Stimulated activated CD4-positive, alpha-beta T cell treated with anti-CD3 and anti-CD28 coated beads, Interleukin-15, amount 100 ng/mL, for 48 hours (primary cell): ENCODE measurements around the gene C17orf107.
A peak's percentile ranks its signal among the peaks of the same experiment; 100 is the strongest.

Source experiments
- DNase-seq, 2 donors: peaks; one replicate each; pipeline ENCODE4 v3.0.0-alpha.2; 2020; ENCODE audit warnings: low read depth in 2 of 2

C17orf107 gene

DNA sequence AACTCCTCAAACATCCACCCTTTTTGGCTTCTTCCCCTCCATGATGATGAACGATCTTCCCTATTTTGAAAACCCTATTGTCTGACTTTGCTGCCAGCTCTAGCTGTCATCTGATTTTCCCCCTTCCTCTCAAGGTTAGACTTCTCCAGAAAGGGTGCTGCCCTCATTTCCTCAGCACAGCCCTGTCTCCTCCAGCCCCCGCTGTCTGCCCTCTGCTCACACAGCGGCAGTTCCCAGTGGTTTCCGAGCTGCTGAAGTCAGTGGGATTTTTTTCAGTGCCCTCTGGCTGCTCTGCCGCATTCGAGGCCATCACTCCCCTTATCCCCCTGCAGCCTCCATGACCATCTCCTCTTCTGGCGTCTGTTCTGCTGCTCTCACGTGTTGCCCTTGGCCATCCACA is 26.6 kb upstream of the C17orf107 start:
- DNase-seq: no peak

DNA sequence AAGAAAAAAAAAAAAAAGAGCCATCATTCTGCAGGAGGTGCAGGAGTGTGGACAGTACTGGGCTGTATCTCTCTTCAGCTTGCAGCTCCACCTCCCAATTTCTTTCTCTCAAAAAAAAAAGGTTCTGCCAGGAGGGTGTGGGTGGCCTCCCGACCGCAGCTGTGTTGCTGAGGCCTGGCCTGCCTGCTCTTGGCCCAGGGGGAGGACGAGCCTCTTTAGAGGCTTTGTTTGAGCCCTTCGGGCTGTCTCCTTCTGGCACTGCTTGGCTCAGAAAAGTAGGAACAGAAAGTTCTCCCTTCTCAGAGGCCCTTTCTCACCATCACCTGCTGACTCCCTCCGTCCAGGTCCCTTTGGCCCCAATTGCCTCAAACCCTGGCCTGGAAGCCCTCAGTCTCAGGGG is 22.2 kb upstream of the C17orf107 start:
- DNase-seq: no peak

DNA sequence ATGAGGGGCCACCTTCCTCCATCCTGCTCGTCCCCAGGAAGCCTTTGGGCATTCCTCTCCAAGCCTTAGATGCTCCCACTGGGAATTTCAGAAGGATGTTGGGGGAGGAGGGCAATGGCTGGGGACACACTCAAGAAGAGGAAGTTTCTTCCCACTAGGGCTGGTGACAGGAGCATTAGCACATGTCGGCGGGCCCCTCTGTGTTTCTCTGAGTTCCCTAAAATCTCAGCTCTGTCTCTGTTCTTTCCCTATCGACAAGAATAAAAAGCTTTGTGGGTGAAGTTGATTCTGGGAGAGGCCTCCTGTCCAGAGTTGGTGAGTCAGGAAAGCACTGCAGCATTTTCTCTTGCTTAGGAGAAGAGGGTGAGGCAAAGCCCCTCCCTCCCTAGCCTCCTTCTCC is 19.7 kb upstream of the C17orf107 start:
- no peak for DNase-seq

DNA sequence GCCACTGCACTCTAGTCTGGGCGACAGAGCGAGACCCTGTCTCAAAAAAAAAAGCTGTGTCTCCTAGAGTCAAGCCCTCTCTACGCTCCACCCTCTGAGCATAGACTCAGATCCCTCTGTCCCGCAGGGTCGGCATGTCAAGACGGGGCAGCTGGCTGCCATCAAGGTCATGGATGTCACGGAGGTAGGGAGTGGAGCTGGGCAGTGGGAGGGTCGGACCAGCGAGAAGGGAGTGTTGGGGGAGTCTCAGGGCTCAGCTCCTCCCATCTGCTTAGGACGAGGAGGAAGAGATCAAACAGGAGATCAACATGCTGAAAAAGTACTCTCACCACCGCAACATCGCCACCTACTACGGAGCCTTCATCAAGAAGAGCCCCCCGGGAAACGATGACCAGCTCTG is 18.5 kb upstream of the C17orf107 start:
- DNase-seq: no peak

DNA sequence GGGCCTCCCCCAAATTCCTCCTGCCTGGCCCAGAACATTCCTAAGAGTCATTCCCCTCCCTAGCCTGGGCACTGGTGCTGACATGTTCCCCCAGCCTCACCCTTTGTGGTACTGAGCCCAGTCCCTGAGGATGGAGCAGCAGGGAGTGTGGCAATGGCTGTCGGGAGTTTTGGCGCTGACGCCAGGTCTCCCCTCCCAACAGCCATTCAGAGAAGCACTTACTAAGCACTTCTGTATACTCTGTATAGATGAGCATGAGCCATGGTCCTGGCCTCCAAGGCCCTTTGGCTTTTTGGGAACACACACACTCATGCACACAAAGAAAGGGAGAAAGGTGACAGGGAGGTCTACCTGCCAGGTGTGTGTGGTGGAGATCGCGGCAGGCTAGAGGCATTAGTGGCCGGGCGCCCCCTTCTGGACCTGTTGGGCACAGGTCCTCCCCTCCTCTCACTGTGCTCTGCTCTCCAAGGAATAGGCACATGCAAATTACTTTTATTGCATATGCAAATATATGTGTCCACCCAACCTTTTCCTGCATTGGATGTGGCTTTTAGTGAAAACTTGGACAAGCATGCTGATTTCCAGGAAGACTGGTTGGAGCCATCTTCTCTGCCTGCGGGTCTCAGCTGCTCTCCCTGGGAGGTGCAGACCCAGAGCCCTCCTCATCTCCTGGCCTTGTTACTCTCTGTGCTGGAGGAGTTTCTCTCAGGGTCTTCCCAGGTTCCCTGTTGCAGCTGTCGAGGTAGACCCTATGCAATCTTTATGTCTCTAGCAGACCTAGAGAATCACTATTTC is 17.4 kb upstream of the C17orf107 start:
- peak in 1 of 2 donors; percentile 42 for DNase-seq

DNA sequence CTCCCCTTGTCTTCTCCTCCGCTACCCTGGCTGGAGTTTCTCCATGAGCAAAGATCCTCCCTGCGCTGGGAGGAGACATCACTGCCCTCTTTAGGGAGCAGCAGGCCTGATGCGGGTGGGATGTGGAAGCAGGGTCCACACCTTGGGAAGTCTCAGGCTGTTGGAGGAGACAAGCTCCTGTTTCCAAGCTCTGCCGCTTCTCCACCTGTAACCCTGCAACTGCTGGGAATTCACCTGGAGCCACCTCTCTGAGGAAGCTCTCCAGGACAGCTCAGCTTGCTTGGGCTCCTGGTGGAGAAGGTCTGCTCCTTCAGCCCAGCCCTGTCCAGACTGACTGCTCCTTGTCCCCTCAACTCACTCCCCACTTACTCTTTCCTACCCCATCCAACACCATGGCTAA is 14.8 kb upstream of the C17orf107 start:
- DNase-seq: no peak

DNA sequence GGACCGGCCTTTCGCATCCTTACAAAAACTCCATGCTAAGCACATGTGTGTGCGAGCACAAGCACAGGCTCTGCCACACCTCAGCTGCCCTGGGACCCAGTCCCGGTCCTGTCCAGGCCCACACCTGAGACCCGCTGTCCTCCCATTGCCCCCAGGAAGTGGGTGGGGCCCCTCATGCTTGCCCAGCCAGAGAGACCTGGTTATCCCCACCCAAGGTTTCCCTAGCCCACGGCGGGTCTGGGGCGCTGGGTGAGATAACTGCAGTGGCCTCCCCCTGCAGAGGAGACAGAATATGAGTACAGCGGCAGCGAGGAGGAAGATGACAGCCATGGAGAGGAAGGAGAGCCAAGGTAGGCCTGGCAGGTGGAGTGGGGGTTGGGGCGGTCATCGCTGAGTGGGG is 12.5 kb upstream of the C17orf107 start:
- DNase-seq: no peak

DNA sequence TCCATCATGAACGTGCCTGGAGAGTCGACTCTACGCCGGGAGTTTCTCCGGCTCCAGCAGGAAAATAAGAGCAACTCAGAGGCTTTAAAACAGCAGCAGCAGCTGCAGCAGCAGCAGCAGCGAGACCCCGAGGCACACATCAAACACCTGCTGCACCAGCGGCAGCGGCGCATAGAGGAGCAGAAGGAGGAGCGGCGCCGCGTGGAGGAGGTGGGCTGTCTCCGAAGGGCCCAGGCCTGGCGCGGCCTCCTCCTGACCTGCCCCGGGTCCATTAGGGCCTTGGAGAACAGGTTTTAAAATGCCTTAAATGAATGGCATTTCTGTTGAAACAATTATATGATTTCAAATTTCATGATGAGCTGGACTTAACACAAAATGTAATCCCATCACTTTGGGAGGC is 11.8 kb upstream of the C17orf107 start:
- no peak for DNase-seq

DNA sequence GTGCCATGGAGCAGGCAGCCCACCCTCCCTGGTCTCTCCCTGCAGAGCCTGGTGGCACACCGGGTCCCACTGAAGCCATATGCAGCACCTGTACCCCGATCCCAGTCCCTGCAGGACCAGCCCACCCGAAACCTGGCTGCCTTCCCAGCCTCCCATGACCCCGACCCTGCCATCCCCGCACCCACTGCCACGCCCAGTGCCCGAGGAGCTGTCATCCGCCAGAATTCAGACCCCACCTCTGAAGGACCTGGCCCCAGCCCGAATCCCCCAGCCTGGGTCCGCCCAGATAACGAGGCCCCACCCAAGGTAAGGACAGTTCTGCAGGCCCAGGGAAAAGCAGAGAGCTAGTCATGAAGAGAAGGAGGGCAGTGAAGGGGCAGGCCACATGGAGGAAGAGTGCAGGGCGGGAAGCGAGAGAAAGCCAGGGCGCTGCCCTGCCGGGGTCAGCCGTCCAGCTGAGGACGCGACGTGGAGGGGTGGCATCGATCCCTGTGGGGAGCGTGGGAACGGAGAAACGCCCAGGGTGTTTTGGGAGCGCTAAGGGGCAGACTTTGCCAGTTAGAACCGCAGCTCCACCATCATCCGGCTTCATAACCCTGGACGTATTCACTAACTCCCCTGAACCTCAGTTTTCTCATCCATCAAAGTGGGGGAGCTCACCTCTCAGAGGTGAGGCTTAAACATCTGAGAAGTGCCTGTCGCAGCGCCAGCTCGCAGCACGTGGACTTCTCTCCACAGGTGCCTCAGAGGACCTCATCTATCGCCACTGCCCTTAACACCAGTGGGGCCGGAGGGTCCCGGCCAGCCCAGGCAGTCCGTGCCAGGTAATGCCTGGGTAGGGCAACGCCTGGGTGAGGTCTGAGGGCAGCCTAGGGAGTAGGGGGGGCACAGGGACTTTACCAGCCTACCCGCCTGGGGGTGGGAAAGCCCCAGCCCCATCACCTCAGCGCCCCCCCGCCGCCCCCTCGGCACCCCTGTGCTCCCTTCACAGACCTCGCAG is 7.6 kb upstream of the C17orf107 start:
- DNase-seq: no peak

DNA sequence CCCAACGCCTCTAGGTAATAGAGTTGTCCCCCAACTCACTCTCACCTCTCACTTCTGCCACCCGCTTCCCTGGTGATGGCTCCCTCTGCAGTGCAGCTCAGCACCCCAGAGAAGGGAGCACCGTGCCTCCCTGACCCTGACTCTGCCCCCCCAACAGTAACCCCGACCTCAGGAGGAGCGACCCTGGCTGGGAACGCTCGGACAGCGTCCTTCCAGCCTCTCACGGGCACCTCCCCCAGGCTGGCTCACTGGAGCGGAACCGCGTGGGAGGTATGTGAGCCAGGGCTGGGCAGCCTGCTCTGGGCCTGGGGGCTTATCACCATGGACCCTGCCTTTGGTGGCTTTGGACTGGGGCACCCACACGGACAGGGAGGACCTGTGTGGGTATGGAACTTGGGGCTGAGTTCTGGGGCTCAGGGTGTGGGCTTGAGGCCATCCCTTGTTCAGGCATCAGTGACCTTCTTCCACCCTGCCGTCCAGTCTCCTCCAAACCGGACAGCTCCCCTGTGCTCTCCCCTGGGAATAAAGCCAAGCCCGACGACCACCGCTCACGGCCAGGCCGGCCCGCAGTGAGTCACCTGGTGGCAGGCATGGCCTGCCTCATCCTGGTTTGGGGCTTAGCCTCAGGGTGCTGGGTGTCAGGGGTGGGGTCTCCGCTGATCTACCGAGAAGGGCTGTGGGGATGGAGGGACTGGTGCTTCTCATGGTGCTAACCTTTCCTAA is 6.7 kb upstream of the C17orf107 start:
- no peak for DNase-seq

DNA sequence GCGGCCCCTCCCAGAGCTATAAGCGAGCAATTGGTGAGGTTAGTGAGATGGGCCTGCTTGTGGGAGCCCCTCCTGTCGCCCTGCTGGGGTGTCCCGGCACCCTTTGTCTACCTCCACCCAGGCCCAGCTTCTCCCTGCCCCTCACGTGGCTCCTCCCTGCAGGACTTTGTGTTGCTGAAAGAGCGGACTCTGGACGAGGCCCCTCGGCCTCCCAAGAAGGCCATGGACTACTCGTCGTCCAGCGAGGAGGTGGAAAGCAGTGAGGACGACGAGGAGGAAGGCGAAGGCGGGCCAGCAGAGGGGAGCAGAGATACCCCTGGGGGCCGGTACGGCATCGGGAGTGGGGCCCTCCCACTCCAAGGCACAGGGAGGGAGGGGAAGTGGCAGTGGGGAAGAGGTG is 6.1 kb upstream of the C17orf107 start:
- DNase-seq: no peak

DNA sequence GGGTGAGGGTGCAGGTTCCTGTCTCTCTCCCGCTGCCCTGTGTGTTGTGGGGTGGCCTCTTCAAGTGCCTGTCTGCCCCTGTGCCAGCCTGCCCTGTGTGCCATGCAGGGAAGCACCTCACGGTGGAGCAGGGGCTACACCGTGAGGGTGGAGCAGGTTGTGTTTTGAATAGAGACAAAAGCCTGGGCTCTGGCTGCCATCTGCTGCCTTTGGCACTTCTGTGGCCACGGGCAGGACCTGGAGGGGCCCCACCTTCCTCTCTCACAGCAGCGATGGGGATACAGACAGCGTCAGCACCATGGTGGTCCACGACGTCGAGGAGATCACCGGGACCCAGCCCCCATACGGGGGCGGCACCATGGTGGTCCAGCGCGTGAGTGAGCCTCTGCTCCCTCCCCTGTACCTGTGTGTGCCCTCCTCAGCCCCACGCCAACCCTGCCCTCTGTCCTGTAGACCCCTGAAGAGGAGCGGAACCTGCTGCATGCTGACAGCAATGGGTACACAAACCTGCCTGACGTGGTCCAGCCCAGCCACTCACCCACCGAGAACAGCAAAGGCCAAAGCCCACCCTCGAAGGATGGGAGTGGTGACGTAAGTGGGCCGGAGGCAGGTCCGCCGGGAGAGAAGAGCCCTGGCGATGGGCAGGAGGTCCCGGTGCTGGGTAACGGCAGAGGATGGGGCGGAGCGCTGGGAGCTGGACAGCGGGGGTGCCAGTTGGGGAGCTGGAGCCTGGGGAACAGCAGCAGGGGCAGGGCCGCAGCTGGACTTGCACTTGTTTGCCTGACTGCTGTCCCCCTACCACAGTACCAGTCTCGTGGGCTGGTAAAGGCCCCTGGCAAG is 5.4 kb upstream of the C17orf107 start:
- DNase-seq: no peak

DNA sequence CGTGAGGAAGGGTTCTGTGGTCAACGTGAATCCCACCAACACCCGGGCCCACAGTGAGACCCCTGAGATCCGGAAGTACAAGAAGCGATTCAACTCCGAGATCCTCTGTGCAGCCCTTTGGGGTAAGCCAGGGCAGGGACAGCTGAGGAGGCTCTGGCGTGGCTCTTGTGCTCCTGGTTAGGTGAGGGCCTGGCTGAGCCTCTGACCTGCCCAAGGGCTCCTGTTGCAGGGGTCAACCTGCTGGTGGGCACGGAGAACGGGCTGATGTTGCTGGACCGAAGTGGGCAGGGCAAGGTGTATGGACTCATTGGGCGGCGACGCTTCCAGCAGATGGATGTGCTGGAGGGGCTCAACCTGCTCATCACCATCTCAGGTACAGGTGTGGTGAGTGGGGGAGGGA is 4.2 kb upstream of the C17orf107 start:
- DNase-seq: no peak

DNA sequence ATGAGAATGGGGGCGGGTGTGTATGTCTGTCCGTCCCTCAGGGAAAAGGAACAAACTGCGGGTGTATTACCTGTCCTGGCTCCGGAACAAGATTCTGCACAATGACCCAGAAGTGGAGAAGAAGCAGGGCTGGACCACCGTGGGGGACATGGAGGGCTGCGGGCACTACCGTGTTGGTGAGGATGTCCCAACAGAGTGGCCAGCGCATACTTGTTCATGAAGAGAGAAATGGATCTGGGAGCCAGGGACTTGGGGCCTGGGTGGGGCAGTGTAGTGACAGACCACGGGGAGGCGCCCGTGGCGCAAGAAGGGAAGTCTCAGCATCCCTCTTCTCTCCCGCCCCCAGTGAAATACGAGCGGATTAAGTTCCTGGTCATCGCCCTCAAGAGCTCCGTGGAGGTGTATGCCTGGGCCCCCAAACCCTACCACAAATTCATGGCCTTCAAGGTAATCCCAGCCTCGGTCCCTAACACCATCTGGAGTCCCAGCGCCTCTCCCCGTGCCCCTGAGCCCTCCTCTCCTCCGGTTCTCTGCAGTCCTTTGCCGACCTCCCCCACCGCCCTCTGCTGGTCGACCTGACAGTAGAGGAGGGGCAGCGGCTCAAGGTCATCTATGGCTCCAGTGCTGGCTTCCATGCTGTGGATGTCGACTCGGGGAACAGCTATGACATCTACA is 3.5 kb upstream of the C17orf107 start:
- no peak for DNase-seq

DNA sequence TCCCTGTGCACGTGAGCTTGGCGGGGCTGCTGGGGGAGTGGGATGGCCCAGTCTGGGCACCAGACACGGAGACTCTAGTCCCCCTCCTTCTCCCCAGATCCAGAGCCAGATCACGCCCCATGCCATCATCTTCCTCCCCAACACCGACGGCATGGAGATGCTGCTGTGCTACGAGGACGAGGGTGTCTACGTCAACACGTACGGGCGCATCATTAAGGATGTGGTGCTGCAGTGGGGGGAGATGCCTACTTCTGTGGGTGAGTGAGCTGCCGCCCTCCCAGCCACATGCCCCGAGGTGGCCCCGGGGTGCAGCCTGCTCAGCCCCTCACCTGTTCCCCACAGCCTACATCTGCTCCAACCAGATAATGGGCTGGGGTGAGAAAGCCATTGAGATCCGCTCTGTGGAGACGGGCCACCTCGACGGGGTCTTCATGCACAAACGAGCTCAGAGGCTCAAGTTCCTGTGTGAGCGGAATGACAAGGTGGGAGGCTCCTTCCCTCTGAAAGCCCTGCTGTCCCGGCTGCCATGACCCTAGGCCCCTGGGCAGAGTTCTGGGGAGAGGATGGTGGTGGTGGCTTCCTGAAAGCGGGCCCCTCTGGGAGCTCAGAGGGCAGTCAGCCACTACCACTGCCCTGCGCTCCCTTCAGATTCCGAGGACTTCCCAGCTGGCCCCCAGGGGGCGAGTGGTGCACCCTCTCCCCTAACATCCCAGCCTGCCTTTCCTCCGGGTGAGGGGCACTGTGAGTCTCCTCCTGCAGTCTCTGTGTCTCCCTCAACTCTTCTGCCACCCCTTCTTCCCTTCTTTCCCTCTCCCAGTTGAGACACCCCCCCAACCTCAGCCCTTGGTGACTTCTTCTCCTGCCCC is 2.8 kb upstream of the C17orf107 start:
- DNase-seq: no peak

DNA sequence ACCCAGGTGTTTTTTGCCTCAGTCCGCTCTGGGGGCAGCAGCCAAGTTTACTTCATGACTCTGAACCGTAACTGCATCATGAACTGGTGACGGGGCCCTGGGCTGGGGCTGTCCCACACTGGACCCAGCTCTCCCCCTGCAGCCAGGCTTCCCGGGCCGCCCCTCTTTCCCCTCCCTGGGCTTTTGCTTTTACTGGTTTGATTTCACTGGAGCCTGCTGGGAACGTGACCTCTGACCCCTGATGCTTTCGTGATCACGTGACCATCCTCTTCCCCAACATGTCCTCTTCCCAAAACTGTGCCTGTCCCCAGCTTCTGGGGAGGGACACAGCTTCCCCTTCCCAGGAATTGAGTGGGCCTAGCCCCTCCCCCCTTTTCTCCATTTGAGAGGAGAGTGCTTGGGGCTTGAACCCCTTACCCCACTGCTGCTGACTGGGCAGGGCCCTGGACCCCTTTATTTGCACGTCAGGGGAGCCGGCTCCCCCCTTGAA is 2.1 kb upstream of the C17orf107 start:
- no peak for DNase-seq

DNA sequence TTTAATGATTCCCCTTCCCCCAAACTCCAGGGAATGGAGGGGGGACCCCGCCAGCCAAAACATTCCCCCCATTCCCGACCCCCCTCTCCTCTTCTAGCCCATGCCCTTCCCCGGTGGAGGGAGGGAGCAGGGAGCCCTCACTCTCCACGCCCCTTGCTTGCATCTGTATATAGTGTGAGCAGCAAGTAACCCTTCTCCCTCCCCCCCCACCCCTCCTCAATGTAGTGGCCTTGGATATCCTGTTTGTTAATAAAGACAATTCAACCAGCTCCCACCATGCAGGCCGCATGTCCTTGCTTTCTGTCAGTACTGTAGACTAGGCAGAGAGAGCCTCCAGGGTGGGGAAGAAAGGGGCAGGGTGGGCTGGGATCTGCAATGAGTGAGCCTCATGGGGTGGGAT is 1.6 kb upstream of the C17orf107 start:
- DNase-seq: no peak

DNA sequence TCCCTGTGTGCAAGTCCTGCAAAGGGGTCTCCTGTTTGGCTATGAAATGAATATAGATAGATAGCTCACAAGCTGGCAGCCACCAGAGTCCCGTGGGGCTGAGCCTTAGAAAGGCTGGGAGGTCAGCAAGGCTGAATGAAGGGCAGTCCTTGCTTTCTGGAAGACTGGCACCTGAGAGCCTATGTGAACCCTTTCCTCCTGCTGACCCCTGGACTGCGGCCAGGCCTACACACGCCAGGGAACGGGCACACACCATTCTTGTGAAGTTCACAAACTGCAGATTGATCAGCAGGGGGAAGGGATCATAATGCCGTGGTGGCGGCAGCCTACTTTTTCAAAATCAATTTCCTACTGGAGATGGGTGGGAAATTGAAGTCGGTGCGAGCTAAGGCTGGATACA is 985 bp upstream of the C17orf107 start:
- DNase-seq: no peak

DNA sequence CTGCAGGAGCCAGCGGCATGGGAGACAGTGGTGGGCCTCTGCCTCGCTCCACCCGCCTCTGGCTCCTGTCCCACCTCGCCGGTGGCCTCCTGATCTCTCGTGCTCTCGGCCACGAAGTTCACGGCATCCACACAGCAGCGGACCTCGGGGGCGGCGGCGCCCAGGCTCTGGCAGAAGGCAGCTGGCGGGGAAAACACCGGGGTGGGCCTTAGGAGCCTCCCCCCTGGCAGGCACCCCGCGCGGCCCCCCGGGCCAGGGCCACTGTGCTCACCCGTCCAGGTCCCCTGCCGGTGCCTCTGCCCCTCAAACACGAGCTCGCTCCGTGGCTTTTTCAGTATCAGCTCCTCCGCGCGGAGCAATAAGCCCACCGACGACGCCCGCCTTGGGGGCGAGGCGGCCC is 409 bp upstream of the C17orf107 start:
- DNase-seq: no peak
